GM10847 (cell line): Measurements from ENCODE around the gene ACVR1B.

Experiments
- POLR2A ChIP-seq: IDR thresholded peaks from 2 replicates; pipeline ENCODE4 v1.6.1; 2011; ENCODE audit not compliant: insufficient read length; ENCODE audit errors: extremely low read depth

Gene ACVR1B

GRCh38 chr12:51994539-51994820 lies 43.0 kb downstream of the ACVR1B start:
- TF ChIP-seq POLR2A = no peak

- TF ChIP-seq POLR2A = no peak
These were observed 43.5 kb downstream of the ACVR1B start for GRCh38 chr12:51994959-51995358.

GRCh38 chr12:51997136-51997535 lies 45.6 kb downstream of the ACVR1B start:
- TF ChIP-seq POLR2A = no peak

DNA sequence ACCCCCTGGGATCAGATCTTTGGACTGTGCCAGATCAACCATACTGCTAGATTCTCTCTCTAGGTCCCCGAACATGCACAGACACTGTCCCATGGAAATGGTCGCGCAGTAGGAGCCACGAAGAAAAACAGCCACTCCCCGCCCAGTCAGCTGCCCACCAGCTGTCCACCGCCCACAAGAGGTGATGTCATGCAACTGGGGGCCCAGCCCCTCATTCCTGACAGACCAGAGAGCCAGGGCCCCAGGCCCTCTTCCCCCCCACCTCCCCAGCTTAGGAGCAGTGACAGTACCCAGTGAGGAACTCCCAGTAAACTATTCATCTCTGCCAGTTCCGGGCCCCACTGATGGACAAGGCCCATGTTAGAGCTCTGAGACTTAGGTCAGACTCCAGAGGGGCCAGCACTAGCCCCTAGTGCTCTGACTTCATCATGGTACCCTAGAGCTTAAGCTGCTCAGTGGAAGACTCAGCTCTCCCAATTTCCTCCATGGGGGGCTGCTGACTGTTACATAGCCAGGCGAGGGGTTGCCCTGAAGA lies 51.6 kb downstream of the ACVR1B start:
- TF ChIP-seq POLR2A = no peak

DNA sequence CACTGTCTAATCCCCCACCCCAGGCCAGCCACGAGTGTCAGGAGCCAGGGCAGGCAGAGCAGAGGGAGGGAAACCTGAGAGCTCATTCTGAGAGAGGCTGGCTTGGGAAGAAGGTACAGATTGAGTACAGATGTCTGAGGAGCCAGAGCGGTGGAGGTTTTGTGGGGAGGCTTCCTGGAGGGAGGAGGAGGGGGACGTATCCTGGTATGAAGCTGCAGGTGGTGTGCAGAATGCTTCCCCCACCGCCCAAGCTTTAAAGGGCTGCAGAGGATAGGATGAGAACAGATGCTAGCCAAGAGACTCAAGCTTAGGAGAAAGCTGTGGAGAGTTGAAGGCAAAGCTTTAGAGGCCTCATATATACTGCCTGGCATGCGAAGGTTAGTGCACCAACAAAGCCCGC lies 52.1 kb downstream of the ACVR1B start:
- TF ChIP-seq POLR2A = no peak

DNA sequence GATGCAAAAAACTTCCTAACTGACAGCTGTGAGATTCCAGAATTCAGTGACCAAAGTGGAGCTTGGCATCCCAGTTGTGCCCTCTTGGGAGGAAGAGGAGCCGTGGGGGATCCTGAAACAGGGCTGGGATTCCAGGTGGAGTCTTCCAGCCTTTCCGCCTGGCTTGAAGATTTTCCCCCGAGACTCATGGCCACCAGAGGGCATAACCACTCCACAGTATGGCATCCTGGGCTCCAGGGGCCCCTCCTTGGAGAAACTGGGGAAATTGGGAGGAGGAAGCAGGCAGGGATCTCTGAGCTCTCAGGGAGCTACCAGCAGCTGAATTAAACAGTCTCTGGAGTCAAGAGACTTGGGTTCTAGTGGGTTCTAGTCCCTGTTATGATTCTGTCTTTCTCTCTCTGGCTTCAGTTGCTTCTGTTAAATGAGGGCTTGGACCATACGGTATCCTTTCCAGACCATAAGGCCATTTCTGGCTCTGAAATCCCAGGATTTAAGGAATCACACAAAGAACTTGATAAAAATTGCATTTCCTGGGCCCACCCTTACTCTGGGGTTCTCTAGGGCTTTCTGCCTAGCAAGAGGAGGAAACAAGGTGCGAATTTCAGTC lies 52.6 kb downstream of the ACVR1B start:
- TF ChIP-seq POLR2A = no peak

DNA sequence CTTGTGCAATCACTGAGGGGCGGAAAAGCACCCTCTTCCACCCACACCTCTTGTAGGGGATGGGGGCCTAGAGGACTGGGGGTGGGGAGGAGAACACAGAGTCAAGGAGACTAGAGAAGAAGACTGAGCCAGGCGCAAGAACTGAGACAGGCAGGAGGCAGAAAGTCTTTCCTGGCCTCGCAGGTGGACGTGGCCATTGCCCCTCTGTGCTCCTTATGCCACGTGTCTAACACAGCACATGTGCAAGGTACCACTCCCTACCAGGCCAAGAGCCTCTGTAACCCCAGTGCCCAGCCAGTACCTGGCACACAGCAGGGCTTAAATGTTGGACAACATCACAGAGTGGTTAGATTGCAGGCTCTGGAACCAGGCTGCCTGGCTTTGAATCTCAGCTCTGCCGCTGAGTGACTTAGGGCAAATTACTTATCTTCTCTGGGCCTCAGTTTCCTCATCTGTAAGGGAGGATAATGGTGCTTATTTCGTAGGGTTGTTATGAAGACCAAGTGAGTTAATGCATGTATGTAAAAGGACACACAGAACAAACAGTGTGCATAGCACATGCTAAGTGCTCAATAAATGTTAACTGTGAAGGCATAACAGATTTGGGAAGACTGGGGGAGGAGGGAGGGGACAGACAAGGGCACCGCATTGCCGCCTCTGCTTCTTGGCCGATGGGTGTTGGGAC lies 53.9 kb downstream of the ACVR1B start:
- TF ChIP-seq POLR2A = no peak

DNA sequence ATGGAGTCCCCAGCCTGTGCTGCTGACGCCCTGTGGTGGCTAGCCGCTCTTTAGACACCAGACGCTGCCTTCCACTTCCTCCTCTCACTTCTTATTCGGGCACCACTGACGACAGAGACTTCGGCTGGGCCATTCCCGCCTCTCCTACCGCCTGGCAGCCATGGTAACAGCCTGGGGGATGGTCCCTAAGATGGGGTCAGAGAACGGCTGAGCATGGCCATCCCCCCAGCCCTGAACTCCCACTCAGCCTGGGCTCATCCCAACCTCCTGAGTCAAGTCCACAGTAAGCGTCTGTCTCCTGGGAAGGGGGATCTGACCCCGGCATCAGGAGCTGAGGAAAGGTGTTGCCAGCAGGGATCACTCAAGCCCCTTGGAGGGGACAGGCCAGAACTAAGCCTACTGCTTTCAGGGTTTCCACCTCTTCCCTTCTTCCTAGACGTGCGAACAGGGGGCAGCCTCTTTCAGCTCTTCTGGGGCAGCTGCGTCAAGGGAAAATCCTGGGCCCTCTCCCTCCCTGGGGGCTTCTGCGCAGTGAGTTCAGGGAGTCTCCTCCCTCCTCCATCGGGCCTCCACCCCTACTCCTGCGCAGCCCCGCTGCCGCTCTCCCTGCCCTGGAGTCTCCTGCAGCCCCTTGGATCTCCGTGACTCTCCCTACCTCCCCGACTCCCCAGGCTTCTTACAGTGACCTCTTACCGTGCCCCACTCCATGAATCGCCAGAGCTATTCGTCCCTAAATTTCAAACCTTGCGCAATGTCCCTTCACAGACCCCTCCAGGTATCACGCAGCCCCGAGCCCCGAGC lies 54.6 kb downstream of the ACVR1B start:
- TF ChIP-seq POLR2A = no peak

- no peak for TF ChIP-seq POLR2A
These were observed 55.2 kb downstream of the ACVR1B start, which contains the start of gene TAMALIN for GRCh38 chr12:52006726-52007157. TSS of gene TAMALIN (plus strand) at chr12:52006946. CDS start at chr12:52007020, 74 bp downstream.

GRCh38 chr12:52007158-52007921 lies 55.8 kb downstream of the ACVR1B start:
- no peak for TF ChIP-seq POLR2A

DNA sequence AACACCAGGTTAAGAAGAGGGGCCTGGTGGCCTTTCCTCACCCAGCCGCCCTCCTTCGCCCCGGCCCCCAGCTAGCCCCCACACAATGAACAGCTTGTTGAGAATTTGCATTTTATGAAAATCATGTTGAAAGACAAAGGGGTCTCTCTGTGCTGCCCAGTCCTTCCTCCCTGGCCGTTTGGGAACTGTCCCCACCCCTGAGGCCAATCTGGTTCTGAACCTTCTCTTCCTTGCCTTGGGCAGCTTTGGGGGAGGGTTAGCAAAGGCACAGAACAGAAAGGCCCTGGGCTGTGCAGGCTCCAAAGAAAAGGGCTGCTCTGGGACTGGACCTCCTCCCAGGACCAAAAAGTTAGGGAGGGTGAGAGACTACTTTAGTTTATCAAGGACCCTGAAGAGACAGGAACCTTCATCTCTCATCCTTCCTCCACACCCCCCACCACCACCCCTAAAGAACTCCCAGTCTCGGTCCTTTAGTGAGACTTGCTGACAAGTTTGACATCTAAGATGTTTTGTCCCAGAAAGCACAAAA lies 56.5 kb downstream of the ACVR1B start:
- no peak for TF ChIP-seq POLR2A

DNA sequence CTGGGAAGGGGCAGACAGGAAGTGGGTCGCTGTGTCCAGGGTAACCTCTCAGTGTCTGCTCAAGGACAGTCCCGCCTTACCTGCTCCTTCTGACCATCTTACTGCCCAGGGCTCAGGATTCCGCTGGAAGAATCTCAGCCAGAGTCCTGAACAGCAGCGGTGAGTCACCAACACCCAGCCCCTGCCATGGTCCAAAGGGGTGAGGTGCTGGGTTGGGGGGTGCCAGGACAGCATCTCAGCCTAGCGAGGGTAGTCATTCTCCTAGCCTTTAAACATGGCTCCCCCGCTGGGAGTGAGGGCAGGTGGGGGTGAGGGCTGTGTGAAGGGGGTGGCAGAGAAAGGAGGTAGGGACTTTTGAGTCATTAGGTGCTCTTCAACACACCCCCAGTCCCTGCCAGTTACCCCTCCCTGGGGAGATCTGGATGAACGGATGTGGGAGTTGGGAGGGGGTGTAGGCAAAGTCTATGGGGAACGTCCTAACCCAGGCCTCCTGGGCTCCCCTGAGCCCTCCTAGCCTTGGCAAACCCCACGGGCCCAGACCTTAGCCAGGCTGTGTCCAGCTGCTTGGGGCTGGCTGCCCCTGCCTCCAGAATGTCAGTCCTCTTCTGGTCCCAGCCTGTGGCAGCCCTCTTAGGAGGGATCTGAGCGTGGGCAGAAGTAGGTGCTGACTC lies 57.7 kb downstream of the ACVR1B start:
- no peak for TF ChIP-seq POLR2A

DNA sequence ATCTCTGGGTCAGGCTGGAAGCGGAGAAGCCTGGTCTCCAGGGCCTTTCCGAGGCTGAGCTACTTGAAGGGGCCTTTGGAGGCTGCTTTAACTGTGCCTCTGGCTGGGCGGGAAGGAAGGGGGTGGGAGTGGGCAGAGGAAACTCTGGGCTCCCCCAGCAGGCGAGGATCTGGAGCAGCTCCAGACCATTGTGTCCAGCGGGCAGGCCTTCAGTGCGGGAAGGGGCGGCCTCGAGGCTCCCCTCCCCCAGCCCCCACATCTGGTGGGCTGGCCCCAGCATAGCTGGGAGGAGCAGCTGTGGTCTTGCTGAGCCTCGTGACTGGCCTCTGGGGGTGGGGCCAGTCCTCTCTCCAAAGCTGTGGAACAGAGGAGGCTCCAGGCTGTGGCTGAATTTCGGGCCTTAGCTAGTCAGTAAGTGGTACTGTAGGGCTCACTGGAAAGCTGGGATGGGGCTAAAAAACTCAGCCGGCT lies 58.7 kb downstream of the ACVR1B start:
- no peak for TF ChIP-seq POLR2A

- TF ChIP-seq POLR2A = no peak
These were observed 59.4 kb downstream of the ACVR1B start for GRCh38 chr12:52010692-52011601.
